Limb (tissue), 2 donors: Measurements from ENCODE around the gene MAD1L1.

Experiments
- DNase-seq, 2 donors: peaks; one replicate each; pipeline ENCODE4 v3.0.0-alpha.2; 2016; ENCODE audit errors: extremely low spot score in 2 of 2

Gene MAD1L1

DNA sequence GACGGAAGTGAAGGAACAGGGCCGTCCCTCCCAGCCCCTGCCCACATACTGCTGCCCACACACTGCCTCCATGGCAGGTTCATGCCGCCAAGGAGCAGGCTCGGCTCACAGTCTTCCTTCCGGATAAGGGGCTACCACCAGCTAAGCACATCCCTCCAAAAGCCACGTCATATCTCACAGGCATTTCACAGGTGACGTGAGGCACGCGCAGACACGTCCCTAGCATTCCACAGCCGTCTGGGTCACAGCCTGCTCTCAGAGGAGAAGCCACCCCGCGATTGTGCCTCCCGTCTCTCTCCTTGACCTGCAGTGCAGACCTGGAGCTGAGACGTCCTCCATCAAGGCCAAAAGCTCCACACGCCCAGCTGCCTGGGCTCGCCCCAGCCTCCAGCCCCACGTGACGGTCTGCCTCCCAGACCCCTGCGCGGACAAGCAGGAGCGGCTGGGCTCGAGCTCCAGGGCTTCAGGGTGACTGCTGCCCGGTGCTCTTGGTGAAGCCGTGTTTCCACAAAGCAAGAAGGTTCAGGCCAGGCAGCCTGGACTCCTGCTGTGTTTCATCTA is 114.0 kb downstream of the MAD1L1 start:
- DNase-seq, result no peak

DNA sequence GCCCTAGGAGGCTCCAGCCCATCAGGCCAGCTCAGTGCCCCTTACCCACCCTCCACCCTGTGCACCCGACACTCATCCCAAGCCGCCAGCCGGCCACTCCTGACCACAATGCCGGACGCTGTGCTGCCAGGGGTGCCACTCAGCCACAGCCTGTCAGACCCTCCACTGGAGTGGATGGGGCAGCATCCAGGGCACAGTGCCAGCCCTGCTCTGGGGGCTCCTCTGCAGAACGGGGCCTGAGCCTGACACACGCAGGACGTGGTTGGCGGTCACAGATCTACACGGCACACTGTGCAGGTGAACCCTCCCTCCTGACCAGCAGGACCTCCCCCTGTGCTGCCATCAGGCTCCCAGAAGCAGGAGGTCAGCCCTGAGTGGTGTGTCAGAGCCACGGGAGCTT is 114.7 kb downstream of the MAD1L1 start:
- DNase-seq, result no peak

DNA sequence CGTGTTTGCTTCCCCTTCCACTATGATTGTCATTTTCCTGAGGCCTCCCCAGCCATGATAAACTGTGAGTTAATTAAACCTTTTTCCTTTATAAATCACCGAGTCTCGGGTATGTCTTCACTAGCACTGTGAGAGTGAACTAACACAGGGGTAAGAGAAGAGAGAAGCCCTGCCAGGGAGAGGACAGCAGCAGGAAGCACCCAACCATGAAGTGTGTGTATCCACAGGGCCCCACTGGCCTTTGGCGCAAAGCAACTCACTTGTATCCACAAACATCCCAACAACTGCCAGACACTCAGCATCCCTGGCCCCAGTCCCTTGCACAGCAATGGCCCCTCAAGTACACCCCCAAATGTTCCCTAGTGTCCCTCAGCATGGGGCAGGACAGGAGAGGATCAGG is 115.1 kb downstream of the MAD1L1 start:
- DNase-seq, result no peak

DNA sequence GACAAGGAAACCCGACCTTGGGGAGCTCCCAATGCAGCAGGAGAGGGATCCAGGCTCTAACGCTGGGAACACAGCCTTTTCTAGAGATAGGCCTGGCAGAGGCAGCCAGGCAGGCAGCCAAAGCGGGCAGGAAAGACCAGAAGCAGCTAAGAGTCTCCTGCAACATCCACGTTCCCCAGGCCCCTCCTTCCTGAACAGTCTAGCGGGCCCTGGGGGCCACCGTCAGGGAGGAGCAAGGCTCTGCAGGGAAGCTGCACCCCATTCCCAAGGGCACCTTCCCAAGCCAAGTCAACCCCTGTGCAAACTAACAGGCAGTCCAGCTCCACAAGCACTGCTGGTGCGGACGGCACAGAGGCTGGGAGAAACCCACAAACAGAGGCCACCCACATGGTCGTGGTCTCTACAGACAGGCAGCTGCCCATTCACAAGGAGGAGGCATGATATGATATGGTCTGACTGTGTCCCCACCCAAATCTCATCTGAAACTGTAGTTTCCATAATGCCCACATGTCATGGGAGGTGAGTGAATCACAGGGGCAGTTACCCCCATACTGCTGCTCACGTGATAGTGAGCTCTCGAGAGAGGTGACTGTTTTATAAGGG is 115.7 kb downstream of the MAD1L1 start:
- no peak for DNase-seq

DNA sequence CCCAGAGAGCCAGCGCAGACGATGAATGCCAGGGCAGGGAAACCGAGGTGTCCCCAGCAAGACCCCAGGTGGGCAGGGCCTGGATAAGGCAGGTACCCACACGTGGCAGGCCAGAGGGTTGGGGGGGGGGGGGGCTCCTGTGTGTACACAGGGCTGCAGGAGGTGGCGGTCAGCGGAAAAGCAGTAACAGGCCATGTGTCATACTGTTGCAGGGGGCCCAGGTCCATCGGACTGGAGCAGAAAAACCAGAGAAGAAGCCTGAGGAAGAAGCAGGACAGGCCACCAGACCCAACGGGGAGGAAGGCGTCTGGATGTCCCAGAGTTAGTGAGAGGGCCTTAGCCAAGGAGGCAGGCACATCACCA is 116.3 kb downstream of the MAD1L1 start:
- no peak for DNase-seq

DNA sequence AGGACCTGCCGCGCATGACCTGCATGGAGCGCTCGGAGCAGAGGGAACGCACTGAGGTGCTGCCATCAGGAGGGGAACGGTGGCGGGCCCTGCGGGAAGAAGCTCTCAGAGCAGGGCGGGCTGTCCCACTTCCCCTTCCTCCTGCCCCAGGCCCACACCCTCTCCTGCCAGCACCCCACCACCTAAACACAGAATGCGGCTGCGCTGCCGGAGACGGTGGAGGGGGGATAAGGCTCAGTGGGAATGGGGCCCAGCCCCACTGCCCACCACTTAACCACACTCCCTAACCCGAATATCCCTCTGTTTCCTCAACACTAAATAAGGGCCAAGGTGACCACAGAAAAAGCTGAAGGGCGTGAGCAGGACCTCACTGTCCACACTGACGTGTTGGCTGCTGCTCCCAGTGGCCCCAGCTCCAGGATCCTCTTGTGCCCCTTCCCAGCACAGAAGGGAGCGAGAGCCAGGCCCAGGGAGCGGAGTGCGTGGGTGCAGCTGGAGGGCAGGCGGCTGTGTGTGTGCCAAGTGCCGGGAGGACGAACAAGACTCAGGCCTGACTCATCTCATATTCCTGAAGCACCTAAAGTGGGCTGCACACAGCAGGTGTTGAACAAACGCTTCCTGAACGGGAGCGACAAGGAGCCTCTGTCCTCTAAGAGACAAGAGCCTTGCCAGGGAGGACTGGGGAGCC is 116.8 kb downstream of the MAD1L1 start:
- DNase-seq, result no peak

DNA sequence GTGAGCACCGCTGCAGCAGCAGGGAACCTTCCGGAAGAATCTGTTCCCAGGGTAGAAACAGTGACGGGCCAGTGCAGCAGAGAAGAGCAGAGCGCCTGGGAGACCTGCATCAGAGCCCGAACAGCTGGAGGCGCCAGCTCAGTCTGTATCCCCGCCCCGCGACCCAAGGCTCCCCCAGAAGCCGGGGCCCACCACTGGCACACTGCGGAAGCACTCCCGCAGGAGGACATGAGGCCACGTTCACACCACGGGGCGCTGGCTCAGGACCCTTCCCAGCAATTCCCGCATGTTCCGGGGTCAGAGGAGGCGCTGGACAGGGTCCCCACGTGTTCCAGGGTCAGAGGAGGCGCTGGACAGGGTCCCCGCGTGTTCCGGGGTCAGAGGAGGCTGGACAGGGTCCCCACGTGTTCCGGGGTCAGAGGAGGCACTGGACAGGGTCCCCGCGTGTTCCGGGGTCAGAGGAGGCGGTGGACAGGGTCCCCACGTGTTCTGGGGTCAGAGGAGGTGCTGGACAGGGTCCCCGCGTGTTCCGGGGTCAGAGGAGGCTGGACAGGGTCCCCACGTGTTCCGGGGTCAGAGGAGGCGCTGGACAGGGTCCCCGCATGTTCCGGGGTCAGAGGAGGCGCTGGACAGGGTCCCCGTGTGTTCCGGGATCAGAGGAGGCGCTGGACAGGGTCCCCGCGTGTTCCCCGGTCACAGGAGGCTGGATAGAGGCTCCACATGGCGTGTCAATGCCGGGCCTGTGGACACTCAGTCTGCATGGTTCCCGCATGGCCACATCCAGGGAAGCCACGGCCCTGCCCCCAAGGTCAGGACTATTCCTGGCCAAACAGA is 117.6 kb downstream of the MAD1L1 start:
- no peak for DNase-seq

DNA sequence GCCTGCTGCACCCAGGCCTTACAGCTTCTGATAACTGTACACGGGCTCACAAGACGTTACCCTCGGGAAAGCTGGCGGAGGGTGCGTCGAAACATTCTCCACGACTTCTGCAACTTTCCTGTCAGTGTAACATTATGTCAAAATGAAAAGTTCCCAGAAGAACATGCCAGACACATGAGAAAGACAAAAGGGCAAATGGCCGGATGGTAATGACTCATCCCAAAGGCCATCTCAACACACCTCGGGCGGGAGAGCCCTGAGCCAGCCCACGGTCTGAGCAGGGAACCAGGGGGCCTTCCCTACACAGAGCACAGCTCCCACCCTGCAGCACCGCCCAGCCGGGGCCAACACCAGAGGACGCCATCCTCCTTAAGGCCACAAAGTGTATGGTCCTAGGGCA is 118.7 kb downstream of the MAD1L1 start:
- DNase-seq, result no peak

DNA sequence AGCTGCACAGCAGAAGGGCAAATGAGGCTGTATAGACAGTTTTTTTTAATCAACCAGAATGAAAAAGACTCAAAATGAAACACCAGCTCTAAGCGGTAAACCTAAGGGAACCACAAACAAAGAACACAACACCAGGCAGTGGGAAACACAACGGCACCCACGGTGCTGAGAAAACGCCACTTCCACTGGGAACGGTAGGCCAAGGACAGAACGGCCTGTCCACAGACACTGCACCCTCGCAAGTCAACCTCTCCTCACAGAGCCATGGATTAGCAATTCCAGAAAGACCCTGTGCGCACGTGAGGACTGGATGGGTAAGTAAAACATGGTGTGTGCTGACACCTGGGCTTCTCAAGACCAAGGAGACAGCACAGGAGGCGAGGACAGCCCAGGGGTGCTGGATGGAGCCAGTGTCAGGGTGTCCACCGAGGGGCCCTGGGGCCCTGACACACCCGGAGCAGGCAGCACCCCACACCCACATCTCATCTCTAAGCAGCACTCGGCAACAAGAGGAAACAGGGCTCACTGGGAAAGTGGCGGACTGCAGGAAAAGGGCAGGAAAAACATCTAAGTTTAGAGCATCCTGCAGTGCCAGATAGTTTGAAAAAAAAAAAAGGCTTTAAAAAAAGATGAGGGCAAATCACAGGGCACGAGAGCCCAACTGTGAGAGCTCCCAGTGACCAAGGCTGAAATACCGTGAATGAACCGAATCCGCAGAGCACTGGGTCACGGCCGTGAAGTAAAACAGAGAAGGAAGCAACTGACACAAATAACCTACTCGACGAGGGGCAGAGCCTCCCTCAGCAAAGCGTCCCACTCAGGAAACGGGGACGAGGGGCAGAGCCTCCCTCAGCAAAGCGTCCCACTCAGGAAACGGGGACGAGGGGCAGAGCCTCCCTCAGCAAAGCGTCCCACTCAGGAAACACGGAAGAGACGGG is 120.2 kb downstream of the MAD1L1 start:
- no peak for DNase-seq

DNA sequence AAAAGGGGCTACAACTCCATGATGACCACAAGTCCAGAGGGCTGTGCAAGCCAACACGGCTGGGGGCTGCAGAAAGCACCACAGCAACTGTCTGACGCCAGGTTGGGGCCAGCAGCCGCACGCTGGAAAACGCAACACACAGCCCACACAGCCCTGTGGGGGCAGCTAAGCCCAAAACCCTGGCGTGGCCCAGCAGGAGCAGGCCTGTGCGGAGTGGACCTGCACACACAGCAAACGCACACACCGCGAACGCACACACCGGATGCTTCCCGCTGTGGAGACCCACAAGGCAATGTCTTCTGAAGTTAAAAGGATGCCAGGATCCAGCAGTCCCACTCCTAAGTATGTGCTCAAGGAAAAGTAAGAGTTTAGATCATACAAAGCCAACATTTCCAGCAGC is 121.2 kb downstream of the MAD1L1 start:
- DNase-seq, result no peak

DNA sequence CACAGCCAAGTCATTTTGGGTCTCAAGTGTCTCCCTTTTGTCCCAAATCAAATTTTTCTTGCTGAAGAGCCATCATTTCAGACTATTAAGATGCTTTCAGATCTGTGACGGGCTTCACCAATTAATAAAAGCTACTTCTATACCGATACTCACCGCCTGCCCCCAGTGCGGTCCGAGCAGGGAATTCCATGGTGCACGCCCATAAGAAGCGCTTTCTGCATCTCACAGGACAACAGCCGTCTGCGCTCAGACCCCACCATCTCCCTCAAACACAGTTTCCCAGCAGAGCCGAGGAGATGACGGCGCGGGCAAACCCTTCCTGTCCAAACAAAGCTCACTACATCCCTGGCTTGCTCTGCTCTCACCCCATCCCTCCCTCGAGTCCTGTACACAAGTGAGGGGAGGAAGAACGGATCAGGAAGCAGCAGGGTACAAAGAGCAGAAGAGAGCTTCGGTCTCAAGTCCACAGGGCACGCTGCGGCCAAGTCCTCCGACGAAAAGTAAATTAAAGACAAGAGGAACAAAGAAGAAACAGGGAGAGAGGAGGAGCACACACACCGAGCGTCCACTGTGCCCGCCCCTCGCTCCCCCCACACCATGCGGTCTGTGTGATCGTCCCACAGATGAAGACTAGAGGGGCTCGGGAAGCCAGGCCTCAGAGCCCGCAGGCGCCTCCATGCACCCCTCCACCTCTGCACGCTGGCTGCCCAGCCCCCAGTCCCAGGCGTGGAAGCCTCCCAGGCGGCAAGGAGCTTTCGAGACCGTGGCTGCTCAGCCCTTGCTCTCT is 121.9 kb downstream of the MAD1L1 start:
- DNase-seq, result peak in 1 of 2 donors; percentile 62

DNA sequence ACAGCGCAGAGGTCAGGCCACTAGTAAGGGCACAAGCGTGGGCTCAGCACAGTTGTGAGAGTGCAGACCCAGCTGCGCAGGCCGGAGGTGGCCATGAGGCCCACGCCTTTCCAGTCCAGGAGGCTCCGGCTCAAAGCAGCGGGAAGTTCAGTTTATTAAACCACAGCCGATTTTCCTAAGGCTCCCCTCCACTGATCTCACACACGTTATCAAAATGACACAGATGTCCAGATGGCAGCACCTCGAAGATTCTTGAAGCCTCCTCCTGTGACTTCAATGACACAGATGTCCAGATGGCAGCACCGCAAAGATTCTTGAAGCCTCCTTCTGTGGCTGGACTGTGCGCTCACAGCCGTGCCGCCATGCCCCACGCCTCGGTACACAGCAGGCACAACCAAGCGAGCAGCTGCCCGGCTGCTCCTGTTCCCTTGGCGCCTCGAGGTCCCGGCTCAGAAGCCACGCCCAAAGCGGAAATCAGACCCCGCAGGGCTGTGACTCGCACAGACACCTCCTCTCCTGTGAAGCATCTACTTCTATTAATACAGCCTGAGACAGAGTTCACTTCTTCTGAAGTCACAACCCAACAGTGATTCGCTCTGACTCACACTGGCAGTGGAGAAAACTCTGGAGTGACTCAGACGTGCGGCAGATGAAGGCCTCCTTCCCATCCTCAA is 122.7 kb downstream of the MAD1L1 start:
- DNase-seq, result no peak

DNA sequence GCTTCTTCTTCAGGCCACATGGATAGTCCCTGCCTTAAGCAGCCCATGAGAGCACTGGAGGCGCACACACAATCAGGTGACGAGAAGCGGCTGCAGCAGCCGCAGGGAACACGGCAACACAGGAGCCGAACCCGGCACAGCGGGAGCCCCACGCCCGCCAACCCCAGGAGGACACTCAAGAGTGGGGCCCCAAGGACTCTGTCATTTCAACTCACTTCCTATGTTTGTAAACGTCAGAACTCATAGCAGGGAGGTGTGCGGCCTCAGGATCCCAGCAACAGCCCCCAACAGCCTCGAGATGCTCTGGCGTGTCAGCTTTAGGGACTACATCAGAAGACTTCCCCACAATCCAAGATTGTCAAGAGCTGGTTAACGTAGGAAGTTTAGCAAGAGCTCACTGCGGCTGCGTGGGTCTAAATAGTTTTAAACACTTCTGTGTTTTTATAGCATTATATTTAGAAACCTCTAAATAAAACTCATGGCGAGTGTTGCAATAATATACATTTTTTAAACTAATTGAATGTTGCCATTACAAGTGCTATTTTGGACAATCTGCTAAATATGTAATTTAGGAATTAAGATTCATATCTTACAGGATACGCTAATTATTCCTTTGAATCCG is 123.4 kb downstream of the MAD1L1 start:
- DNase-seq, result no peak

DNA sequence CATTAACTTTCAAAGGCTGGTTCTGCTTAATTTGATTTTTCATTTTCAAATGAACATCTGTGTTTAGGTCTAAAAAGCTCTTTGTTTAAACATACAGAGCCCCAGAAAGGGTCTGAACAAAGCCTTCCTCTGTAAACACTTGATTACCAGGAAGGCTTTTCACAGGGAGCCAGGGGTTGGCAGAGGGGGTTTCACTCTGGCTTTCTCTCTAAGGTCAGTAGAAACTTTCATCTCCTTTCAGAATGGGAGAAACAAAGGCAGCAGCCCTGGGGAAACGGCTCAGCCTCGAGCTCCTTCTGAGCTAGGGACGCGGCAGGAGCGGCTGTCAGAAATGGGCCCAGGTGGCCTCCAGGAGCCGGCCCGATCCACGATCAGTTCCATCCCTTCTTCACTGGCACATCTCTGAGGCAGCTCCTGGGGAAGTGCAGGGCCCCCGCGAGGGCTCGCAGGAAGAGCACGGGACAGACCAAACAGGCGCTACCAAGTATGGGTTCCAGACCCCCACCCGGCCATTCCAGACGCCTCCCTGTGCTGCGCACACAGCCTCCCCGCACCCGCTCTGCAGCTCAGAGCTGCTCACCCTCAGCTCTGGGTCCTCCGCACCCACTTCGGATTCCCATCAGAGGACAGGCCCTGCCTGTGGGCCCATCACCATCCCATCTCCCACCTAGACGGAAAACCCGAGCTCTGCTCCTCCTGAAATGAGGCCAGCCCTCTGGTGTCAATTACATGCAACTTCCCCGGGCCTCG is 124.1 kb downstream of the MAD1L1 start:
- no peak for DNase-seq

DNA sequence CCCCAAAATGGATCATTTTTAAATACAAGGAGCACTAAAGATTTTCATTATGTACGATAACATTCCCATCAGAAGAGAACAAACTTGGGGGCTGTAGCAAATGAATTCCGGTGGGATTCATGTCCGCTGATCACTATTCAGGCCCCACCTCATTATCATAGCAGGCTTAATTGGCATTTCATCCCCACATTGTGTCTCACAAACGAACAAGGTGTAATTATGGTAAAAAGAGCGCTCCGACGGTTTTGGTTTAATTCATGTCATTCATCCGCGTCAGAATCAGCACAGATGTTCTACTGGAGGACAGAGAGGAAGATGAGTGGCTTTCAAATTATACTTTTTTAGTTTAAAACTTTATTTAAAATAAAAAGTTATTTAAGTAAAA is 124.7 kb downstream of the MAD1L1 start:
- no peak for DNase-seq

DNA sequence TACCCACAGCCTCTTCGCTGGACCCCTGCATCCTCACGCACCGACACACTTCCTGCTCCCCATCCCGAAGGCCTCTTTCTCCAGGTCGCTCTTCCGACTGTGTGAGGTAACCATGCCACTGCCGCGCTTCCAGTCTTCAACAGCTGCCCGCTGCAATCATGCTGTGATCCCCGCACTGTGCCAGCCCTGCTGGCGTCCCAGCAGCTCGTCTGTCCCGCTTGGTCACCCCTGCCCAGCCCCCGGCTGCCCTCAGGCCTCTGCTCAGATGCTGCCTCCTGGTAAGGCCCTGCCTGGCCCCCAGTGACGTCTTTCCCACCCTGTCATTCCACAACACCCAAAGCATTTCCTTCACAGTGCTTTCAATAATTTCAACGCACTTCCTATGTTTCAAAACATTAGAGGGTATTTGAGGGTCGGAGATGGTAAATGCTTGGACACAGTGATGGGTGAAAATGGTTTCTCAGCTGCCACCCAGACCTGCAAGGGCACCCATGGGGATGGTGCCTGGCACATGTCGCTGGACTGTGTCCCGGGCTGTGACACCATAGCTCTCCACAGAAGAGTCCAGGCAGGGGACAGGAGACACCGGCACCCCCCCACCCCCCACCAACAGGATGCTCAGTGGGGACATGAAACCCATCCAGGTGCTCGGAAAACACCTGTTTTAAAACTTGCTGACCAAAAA is 125.2 kb downstream of the MAD1L1 start:
- DNase-seq, result no peak

DNA sequence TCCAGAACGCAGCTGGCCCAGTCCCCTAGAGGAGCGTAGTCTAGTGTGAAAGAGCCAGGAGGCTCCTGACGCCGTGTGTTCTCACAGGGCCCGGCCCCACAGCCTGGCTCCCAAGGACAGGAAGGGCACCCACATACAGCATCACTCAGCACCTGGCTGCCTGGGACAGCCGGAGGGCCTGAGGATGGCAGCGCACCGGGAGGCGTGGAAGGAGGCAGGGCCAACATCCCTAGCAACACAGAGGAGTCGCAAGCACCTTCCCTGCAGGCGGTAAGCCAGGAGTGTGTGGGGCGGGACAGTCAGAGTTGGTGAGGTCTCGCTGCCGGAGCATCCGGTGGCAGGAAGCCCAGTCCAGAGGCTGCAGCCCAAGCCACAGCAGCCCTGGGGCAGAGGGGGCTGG is 125.8 kb downstream of the MAD1L1 start:
- DNase-seq, result peak in 1 of 2 donors; percentile 62

DNA sequence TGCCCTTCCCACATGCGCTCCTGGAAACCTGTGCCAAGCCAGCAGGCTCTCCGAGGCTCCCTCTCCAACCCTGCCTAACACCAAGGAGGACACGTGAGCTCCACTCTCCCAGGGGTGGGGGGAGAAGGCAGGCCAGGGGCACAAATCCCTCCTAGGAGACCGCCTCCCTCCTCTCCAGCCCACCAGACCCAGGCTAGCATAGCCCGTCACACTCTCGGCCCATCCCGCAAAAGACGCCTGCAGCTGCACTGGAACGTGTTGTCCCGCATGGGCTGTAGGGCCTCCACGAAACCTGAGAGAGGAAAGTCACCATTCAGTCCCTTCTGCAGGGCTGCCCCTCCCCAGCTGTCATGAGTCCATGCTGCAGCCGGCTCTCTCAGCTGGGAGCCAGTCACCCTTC is 126.3 kb downstream of the MAD1L1 start:
- no peak for DNase-seq
